B cell (primary cell): ENCODE results near the gene ATL1.

Experiments
- CTCF ChIP-seq: fragments of 200-600 bp; IDR thresholded peaks from one replicate; pipeline ENCODE4 v1.8.0; 2022; ENCODE audit warnings: antibody characterized with exemption, mild to moderate bottlenecking
- EZH2 ChIP-seq: IDR thresholded peaks from 2 replicates; pipeline ENCODE4 v1.6.1; 2012; ENCODE audit warnings: borderline replicate concordance, low read depth, mild to moderate bottlenecking, moderate library complexity, low read length; ENCODE audit not compliant: insufficient read depth, poor library complexity, severe bottlenecking

GRCh38 chr14:50649691-50650090 lies 89.7 kb downstream of the ATL1 start:
- TF ChIP-seq CTCF: no peak
- no peak for TF ChIP-seq EZH2
